Caco-2 (cell line): ENCODE measurements around the gene C11orf54. TPM values are rescaled to one million over a fixed set of nuclear protein-coding genes. Genes with fewer than 3 reads are reported as not detected.

Source experiments
- BruUV-seq: library from RNA; stranded (reverse); fragments of 400-500 nt; replicated peaks from 2 replicates; lab custom pipeline; 2021; lab: Mats Ljungman, UMichigan
- CTCF ChIA-PET: fragments of 300-600 bp; sonication (Branson Sonifier 250); formaldehyde crosslinking; loops from one replicate; lab custom pipeline; 2022; ENCODE audit warnings: antibody characterized with exemption; lab: Charles Lee
- POLR2A ChIA-PET: fragments of 300-600 bp; sonication (Branson Sonifier 250); formaldehyde crosslinking; loops from one replicate; lab custom pipeline; 2022; ENCODE audit warnings: antibody characterized with exemption; lab: Charles Lee
- DNase-seq, 2 experiments: peaks; one replicate each; pipeline versions ENCODE4 v3.0.0 to v3.0.0-alpha.2; 2020 to 2022
- H3K27me3 ChIP-seq: replicated peaks from 2 replicates; pipeline ENCODE4 v1.6.0; 2011; ENCODE audit warnings: low read length; ENCODE audit not compliant: control insufficient read depth, insufficient read depth
- H3K36me3 ChIP-seq: 2 replicates; pipeline ENCODE4 v1.5.1; 2011; ENCODE audit warnings: low read length; ENCODE audit not compliant: control insufficient read depth, insufficient read depth
- H3K4me1 ChIP-seq: fragments of 250-450 bp; sonication (Bioruptor Pico); 2 replicates; pipeline ENCODE4 v1.5.1; 2020; ENCODE audit warnings: mild to moderate bottlenecking
- H3K4me3 ChIP-seq: 2 replicates; pipeline ENCODE4 v1.5.1; 2011; ENCODE audit warnings: low read depth, mild to moderate bottlenecking, control low read depth, low read length
- H3K9me3 ChIP-seq: fragments of 250-450 bp; sonication (Bioruptor Pico); 2 replicates; pipeline ENCODE4 v1.5.1; 2020; ENCODE audit warnings: mild to moderate bottlenecking, moderate library complexity
- H3K27ac Mint-ChIP-seq: one replicate; pipeline ENCODE4 v1.8.0; 2022; ENCODE audit warnings: mixed read lengths; ENCODE audit not compliant: unreplicated experiment
- H3K27me3 Mint-ChIP-seq: one replicate; pipeline ENCODE4 v1.8.0; 2022; ENCODE audit warnings: mixed read lengths; ENCODE audit not compliant: insufficient read depth, unreplicated experiment
- H3K36me3 Mint-ChIP-seq: one replicate; pipeline ENCODE4 v1.8.0; 2022; ENCODE audit warnings: mild to moderate bottlenecking, mixed read lengths; ENCODE audit not compliant: insufficient read depth, unreplicated experiment
- H3K4me1 Mint-ChIP-seq: one replicate; pipeline ENCODE4 v1.8.0; 2022; ENCODE audit warnings: low read depth, mixed read lengths; ENCODE audit not compliant: unreplicated experiment
- H3K4me3 Mint-ChIP-seq: one replicate; pipeline ENCODE4 v1.8.0; 2022; ENCODE audit warnings: mild to moderate bottlenecking, moderate library complexity, mixed read lengths; ENCODE audit not compliant: unreplicated experiment
- H3K9me3 Mint-ChIP-seq: one replicate; pipeline ENCODE4 v1.8.0; 2022; ENCODE audit warnings: mixed read lengths; ENCODE audit not compliant: unreplicated experiment
- CTCF ChIP-seq, 2 experiments: fragments of 200-600 bp in 1 of 2; IDR thresholded peaks; 1 replicate in 1 of 2; 2 replicates in 1 of 2; pipeline versions ENCODE4 v1.5.1 to v1.8.0; 2011 to 2022; ENCODE audit warnings: antibody characterized with exemption in 1 of 2, control low read depth in 1 of 2, inconsistent platforms in 1 of 2, low read depth in 1 of 2, low read length in 1 of 2, mild to moderate bottlenecking in 1 of 2, moderate library complexity in 1 of 2; ENCODE audit not compliant: insufficient read depth in 1 of 2, severe bottlenecking in 1 of 2, unreplicated experiment in 1 of 2
- intact Hi-C: fragments of 100-400 bp; cut with micrococcal nuclease; formaldehyde crosslinking; loops from one replicate; pipeline ENCODE4 v1.10.0; 2022; ENCODE audit not compliant: unreplicated experiment
- total RNA-seq: library from RNA; stranded (reverse); gene quantifications from 2 replicates; pipeline ENCODE4 v1.2.3, GENCODE V29; 2022

The C11orf54 gene
- total RNA-seq, 1 experiment from 2014 or later, result 20.7 TPM

GRCh38 chr11:93746101-93746500 lies 4.6 kb downstream of the C11orf54 start:
- Mint-ChIP-seq H3K4me1 (peaks cover 29% of the 10 kb centered on the region), H3K4me3 (peak overlapping the region; percentile 50), H3K27ac (peak overlapping the region; percentile 1), H3K27me3 (no peaks in the 10 kb centered on the region), H3K9me3 (no peaks in the 10 kb centered on the region), H3K36me3 (peaks cover 13% of the 10 kb centered on the region)
- Histone ChIP-seq H3K27me3 (no peaks in the 10 kb centered on the region), H3K36me3 (peaks cover 6% of the 10 kb centered on the region), H3K4me3 (no peak overlapping the region), H3K9me3 (no peaks in the 10 kb centered on the region), H3K4me1 (peaks cover 20% of the 10 kb centered on the region)
- POLR2A ChIA-PET, result interaction anchor here (0.5 to 1.2 kb wide), 3 partner anchors 16 to 134 kb away, joined by 3 to 6 read pairs (median 4); partner anchors contain the start of gene MED17
- CTCF ChIA-PET, result interaction anchor here (0.8 kb wide), 1 partner anchor 38 kb away, joined by 7 read pairs; the partner anchor contains the start of gene MED17
- BruUV-seq, result no TSS peak
- TF ChIP-seq CTCF (IDR thresholded peaks at IDR 0.05; ENCODE audit: insufficient read depth in 1 of 2, low read depth in 1 of 2, low read length in 1 of 2, severe bottlenecking in 1 of 2, unreplicated experiment in 1 of 2), result no peak
- DNase-seq, result no peak
- intact Hi-C loops, result no loop called here

GRCh38 chr11:93747122-93747521 lies 5.7 kb downstream of the C11orf54 start:
- Histone ChIP-seq H3K36me3 (peaks cover 6% of the 10 kb centered on the region), H3K27me3 (no peaks in the 10 kb centered on the region), H3K9me3 (no peaks in the 10 kb centered on the region), H3K4me1 (peaks cover 20% of the 10 kb centered on the region), H3K4me3 (no peak overlapping the region)
- DNase-seq, result no peak
- ChIA-PET CTCF (interaction anchor here (1.2 kb wide), 1 partner anchor 37 kb away, joined by 4 read pairs; the partner anchor contains the start of gene MED17), POLR2A (no interaction called here)
- intact Hi-C loops, result no loop called here
- Mint-ChIP-seq H3K4me1 (peaks cover 32% of the 10 kb centered on the region), H3K27me3 (no peaks in the 10 kb centered on the region), H3K4me3 (no peak overlapping the region), H3K9me3 (no peaks in the 10 kb centered on the region), H3K27ac (no peak overlapping the region), H3K36me3 (peaks cover 3% of the 10 kb centered on the region)
- no peak for TF ChIP-seq CTCF (IDR thresholded peaks at IDR 0.05; ENCODE audit: insufficient read depth in 1 of 2, low read depth in 1 of 2, low read length in 1 of 2, severe bottlenecking in 1 of 2, unreplicated experiment in 1 of 2)
- BruUV-seq, result no TSS peak

- no peaks in the 10 kb centered on the region for H3K27me3 ChIP-seq
- ChIA-PET POLR2A (interaction anchor here (0.6 to 1.3 kb wide), 3 partner anchors 9 to 33 kb away, joined by 6 to 8 read pairs (median 7); partner anchors contain the start of genes C11orf54, MED17 and TAF1D), CTCF (interaction anchor here (0.6 to 0.7 kb wide), 2 partner anchors 14 to 33 kb away, joined by 3 to 10 read pairs; partner anchors contain the start of gene MED17)
- H3K36me3 ChIP-seq, result peaks cover 2% of the 10 kb centered on the region
- Mint-ChIP-seq H3K4me1 (peaks cover 12% of the 10 kb centered on the region), H3K4me3 (no peak overlapping the region), H3K27me3 (no peaks in the 10 kb centered on the region), H3K36me3 (no peaks in the 10 kb centered on the region), H3K9me3 (no peaks in the 10 kb centered on the region), H3K27ac (no peak overlapping the region)
- H3K4me1 ChIP-seq, result peaks cover 4% of the 10 kb centered on the region
- H3K4me3 ChIP-seq, result no peak overlapping the region
- no TSS peak for BruUV-seq
- intact Hi-C loops, result no loop called here
- no peak for TF ChIP-seq CTCF (IDR thresholded peaks at IDR 0.05; ENCODE audit: insufficient read depth in 1 of 2, low read depth in 1 of 2, low read length in 1 of 2, severe bottlenecking in 1 of 2, unreplicated experiment in 1 of 2)
- DNase-seq, result no peak
- H3K9me3 ChIP-seq, result no peaks in the 10 kb centered on the region
Measured at GRCh38 chr11:93751001-93751400, 9.5 kb downstream of the C11orf54 start.
